HG02970 (cell line): ENCODE measurements around the gene SPATA6L.

Experiments
- ATAC-seq: cut with Tn5 transposase; IDR thresholded peaks from one replicate; pipeline ENCODE4 v1.9.1; 2021; ENCODE audit warnings: mild to moderate bottlenecking, moderate library complexity, moderate number of reproducible peaks; ENCODE audit not compliant: unreplicated experiment, low FRiP score

Gene SPATA6L, protein sequence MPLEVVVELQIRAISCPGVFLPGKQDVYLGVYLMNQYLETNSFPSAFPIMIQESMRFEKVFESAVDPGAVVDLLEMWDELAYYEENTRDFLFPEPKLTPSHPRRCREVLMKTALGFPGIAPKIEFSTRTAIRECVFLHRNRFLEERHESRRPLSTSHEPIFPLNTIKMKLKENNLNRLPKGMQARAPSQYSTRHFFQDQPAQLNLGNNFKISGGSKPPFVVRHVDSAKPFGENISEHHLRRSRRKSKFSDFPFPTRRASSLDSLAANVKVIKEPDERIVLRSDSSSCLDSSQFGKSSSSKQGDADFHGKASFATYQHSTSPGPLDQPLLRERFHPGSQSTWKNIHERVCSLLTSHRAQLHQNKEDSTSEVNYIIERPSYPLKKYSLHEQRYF

DNA sequence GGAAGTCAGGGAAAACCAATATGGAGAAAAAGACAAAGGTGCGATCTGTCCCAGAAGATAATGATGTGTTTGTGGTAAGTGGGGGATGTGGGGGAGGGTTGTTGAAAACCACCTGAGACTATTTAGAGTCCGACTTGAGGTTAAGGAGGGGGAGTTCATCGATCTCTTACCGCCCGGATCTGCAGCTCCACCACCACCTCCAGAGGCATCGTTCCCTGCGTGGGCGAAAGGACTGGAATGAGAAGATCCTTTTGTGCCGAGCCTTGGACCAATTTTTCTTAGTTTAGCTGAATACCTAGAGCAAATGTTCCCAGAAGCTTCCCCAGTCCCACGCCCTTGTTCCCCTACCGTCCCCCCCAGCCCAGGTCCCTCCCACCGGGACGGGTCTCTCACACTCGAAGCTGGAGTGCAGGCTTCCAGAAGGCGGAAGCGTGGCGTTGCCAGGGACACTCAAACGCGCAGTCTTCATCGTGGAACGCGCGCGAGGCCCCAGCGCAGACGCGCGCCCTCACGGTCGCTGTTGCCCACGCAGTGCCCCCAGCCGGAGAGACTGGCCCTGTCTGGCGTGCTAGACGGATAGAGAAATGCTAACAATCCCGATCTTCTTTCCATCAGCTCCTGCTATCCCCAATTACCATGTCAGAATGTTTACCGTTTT is at the start of gene SPATA6L:
TSS of gene SPATA6L (minus strand) at position 439 of the 658 bp plus-strand sequence. CDS start at position 209, 230 bp downstream.
- no peak for ATAC-seq

DNA sequence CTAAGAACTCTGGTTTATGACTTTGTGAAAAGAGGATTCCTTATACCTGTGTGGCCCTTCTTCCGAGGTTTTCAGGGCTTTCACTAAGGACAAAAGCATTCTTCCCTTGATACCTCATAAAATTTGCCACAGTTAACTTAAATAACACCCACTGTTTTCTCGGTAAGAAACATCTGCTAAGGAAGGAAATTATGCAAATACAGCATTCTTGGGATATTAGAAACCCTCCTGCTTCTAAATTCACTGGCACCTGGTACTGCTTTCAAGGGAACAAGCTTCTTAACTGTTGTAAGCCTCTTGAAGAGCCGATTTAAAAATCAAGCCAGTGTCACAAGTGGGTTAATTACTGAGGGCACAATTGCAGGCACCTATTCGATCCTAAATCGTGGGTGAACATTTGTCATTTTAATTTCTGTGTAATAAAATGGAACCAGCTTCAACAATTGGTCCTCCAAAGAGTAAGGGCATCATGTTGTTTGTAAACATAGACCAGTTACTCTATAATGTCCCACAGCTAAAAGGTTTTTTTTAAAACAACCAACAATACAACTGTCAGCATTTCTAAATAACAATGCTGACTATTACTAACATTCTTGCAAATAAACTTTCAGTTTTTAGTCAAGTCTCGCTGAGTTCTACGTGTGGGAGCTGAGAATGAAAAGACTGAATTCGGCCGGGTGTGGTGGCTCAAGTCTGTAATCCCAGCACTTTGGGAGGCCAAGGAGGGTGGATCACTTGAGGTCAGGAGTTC is 48.2 kb upstream of the SPATA6L start:
- ATAC-seq, result no peak

DNA sequence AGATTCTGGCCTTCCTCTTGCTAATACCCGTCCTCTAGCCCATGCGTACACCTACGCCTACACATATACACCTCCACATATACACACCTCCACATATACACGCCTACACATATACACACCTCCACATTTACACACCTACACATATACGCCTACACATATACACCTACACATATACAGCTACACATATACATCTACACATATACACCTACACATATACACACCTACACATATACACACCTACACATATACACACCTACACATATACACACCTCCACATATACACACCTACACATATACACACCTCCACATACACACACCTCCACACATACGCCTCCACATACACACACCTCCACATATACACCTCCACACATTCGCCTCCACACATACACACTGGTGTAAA is 47.6 kb upstream of the SPATA6L start:
- ATAC-seq, result no peak

DNA sequence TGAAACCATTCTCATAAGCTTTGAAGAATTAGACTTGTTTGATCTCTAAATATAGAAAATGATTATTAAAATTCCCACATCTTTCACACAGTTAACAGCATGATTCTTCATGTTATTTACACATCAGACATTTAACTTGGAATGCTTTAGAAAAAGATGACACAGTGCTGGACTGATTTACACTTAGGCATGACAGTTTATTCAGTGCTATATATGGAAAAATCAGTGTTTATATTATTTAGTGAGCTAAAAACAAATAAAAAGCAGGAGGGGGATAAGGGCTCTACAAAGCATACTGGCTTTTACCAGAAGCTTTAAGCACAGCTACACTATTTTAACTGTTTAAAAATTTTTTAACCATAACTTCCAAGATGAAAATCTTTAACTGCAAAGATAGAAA is 43.1 kb upstream of the SPATA6L start:
- no peak for ATAC-seq

DNA sequence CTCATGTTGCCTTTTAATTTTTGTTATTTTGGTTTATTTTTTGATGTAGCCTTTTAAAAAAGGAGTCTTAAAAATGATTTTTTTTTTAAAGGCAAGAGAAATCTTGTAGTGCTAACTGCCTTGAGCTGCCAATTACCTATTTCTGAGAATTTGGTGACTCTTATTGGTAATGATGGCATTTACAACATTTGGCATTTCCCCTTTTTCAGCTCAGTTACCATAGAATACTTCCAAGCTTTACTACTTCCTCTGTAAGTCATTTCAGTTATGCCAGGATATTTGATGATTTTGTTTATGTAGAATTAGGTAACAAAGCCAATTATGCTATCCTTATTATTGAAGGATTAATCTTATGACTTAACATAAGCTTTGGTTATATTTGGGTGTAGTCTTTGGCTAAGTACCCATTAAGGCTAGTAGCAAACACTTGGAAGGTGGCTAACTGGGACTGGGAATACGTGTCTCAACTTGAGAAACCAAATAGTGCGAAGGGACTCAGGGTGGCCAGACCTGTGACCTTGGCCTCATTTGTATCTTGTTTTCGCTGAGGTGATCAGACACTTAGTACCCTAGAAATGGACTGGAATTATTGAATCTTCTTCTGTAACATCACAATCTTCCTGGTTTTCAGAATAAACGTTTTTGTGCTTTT is 40.8 kb upstream of the SPATA6L start:
- ATAC-seq, result no peak

DNA sequence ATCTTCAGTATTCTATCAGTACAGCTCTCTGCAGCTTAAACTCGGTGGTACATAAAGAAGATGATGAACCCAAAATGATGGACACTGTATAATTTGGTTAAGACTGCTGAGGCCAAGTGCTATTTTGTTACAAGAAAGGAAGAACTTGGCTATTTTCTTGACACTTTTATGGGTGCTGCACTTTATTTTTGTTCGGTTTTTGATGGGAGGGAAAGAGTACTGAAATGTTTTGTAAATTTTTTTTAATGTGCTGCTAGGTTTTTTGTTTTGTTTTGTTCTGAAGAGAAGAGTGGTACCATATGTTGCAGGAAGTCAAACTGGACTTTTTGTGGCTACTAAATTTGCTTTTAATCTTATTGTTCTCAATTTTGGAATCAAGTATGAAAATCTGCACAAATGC is 39.7 kb upstream of the SPATA6L start:
- ATAC-seq, result no peak

DNA sequence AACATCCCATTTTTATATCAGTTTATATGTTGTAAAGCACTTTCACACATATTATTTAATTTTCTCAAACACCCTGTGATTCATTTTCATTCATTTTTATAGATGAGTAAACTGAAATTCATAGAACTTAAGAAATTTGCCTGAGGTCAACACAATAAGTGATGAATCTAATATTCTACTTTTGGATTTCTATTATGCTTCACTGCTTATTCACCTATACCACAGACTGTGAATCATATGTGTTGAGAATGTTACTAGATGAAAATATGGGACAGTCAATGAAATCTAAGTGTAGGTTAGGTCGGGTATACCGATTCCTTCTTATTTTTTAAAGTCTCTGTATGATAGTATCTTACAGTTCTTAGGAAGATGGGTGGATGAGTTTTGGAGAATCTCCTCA is 37.8 kb upstream of the SPATA6L start:
- no peak for ATAC-seq

DNA sequence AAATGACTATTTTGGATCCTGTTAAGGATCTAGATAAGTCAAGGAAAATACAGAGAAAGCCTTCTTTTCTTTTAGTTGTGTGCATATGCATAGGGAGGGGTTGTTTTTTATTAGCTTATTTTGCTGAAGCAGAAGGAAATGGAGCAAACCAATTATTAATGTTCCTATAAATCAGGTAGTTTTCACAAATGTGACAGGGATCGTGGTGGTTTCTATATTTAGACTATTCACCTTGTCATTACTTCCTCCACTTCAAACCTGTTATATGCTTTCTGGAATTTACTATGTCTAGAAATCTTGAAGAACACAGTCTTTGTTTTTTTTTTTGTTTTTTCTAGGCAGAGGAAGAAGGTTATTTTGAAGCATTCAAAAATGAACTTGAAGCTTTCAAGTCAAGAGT is 35.2 kb upstream of the SPATA6L start:
- no peak for ATAC-seq

DNA sequence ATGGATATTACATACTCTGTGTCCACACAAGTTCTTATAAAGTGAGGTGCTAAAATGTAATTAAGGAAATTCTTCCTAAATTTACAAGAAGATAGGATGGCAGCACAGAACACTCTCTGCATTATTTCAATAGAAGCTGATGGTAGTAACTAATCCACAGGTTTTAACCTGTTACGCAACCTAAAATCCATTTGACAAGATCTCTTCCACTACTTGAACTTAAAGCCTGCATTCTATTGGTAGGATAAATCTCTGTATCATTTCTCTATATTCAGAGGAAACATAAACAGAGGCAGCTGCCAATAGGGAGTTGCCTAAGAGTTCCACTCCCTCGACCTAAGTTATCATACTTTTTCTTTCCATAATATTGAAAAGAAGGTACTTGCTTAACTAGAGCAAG is 34.7 kb upstream of the SPATA6L start:
- no peak for ATAC-seq

DNA sequence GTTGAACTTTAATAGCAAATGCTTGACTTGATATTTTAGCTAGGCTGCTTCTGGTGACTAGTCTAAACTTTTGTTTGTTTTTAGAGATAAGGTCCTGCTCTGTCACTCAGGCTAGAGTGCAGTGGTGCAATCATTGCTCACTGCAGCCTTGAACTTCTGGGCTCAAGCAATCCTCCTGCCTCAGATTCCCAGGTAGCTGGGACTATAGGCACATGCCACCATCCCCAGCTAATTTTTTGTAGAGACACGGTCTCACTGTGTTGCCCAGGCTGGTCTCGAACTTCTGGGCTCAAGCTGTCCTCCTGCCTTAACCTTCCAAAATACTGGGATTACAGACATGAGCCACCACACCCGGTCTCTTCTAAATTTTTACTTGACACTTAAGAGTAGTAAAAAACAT is 33.8 kb upstream of the SPATA6L start:
- ATAC-seq, result no peak

DNA sequence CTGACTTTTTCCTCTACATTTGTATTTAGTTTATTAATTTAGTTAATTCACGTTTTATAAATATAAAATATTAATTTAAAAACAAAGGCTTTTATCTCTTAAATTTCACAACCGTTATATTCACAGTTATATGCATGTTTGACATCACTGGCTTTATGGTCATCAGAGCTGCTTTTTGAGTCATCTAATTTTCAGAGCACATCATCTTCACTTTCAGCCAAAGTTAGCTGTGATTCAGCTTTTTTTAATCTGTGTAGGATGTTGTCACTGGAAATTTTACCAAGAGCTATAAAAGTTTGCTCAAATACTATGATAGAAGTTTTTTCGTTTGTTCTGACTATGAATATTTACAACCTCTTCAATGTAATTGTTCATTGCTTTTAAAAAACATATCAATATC is 25.5 kb upstream of the SPATA6L start:
- no peak for ATAC-seq

DNA sequence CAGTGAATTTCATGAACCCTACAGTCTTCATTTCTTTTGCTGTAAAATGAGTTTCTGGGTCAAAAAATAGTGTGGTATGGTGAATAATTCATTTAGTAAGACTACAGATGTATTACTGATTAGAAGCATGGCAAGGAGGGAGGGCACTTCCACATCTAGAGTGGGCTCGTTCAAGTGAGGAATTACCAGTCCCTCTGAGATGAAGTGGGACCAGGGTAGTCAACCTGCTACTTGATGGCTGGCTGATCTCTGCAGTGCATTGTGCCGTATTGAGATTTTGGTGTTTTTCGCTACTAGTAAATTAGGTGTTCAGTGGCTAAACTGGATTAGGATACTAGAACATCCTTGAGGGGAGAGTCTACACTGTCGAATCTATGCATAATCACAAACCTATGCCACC is 23.9 kb upstream of the SPATA6L start:
- no peak for ATAC-seq

DNA sequence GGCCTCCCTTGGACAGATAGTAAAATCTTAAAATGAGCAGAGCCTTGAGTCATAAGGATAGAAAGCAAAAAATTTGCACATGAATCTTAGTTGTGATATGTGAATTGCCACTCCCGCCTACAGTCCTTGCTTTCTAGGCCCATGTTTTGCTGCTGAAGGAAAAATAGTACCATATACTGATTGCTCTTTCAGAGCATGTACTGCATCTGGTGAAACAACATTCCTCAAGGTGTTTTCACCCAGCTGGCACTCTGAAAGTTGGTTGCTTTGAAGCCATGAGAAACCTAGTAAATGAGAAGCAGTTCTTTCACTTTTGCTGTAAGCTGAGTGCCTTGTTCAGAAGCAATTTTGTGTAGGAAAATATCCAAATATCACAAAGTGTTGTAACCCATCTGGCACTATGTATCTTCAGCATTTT is 23.4 kb upstream of the SPATA6L start:
- no peak for ATAC-seq

DNA sequence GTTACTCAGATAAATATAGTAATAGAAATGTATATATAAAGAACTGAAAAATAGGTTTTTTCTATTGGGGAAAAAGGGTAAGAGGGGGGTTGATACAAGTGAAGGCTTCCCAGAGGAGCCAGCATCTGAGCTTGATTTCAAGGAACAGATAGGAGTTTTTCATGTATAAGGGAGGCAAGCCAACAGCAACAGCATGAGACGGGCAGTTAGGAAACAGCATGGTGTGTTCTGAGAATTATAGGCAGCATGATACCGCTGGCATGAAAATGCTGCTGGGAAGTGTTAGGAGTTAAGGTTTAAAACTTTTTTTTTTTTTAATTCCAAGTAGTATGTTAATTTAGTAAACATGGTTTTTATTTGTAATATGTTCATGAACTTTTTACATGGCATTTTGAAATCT is 22.7 kb upstream of the SPATA6L start:
- no peak for ATAC-seq

DNA sequence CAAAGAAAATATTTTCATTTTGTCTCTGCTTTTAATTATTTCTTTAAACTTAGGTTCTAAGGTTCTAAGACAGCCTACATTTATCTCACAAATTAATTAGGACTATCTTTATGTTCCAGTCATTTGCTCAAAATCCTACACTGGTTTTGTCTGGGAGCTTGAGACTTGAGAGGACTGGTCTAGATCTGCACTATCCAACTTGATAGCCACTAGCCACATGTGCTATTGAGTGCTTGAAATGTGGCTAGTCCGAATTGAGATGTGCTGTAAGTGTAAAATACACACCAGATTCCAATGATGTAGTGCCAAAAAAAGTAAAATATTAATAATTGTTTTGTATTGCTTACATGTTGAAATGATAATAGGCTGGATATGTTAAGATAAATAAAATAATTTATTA is 20.3 kb upstream of the SPATA6L start:
- no peak for ATAC-seq

DNA sequence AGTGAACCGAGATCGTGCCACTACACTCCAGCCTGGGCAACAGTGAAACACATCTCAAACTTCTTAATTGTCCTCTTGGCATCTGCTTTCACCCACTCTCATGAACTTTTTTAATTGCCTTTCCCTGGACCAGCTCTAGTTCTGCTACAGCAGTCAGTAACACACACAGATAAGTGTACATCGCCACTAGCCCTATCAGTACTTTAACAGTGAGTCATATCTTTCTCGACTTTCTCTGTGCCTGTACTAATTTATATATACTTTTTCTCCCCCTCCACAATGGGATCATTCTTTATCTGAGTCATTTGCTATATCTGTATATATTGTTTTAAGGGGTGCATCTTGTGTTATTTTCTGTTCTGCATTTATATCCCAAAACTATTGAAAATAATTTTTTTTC is 19.8 kb upstream of the SPATA6L start:
- ATAC-seq, result no peak

DNA sequence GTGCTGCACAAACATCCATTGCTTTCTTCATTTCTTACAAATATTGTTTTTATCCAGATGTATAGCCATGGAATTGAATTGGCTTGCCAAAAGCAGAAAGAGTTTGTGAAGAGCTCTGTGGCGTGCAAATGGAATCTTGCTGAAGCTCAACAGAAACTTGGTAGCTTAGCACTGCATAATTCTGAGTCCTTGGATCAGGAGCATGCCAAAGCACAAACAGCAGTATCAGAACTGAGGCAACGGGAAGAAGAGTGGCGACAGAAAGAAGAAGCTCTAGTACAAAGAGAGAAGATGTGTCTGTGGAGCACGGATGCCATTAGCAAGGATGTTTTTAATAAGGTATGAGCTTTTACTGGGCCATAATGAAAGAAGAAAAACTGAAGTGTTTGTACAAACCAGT is 18.5 kb upstream of the SPATA6L start:
- no peak for ATAC-seq

DNA sequence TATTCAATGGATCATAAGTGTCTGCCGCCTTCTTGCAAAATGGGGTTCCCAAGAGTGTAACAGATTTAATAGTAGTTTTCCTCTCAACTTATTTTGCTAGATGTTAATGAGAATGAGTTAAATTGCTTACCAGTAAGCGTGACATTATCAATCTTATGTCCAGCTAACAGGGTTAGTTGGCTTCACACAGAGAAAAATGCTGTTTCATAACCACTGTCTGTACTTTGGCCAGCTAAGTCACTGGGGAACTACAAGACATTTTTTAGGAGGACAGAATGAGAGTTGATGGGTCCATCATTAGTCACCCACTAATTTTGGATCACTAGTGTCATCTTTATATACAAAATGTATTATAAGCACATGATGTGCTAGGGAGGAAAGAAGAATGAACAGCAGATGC is 14.5 kb upstream of the SPATA6L start:
- ATAC-seq, result no peak

DNA sequence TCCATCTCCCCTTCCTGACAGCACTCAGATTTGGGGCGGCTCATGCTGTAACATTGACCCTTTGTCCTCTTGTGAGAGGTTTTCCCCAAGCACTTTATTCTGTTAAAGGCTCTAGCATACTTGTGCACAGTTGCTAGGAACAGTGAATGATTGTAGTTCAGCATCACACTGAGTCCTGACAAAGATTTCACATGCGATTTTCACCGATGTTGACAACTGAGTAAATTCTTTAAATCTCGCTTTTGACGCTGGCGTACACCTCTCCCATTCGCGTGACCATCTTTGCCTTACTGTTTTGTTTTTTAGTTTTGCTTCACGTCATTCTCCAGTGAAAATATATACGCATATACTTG is 13.9 kb upstream of the SPATA6L start:
- ATAC-seq, result no peak

DNA sequence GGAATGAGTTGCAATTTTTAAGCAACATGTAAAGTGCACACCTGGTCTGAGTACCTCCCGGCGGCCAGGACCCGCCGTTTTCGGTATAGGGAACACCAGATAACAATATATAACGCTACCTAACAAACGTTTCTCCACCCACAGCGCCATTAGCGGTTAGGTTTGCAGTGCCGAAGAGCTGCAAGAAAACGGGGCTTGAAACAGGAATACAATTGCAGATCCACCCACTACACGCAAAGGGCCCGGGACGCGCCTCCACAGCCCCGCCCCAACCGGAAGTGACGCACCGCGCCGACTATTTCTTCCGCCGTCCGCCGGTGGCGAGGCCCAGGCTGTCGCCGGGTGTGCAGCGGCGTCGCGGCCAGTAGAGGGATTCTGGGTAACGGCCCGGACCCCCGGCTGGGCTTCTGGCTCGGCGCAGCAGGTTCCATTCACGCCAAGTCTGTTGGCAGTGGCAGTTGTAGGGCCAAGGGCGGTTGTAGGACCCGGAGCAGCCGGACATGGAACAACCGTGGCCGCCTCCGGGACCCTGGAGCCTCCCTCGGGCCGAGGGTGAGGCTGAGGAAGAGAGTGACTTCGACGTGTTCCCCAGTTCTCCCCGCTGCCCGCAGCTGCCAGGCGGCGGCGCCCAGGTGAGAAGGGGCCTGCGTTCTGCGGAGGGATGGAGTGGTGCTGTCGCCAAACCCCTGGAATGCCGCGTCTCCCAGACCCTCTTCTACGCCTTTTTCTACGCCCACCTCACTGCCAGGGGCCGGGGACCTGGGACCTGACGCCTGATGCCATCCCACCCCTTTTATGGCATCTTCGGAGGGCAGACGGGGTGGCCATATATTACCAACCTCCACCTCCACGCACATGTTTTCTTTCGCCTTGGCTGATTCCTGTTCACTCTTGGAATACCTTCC is 13.2 kb upstream of the SPATA6L start, which contains the start of gene CDC37L1:
TSS of gene CDC37L1 (plus strand) at position 302 of the 905 bp plus-strand sequence. CDS start at position 501, 199 bp downstream.
- ATAC-seq, result peak; percentile 95
